ENCODE results near the gene CYP21A2. TPM values are rescaled to one million over a fixed set of nuclear protein-coding genes. Genes with fewer than 3 reads are reported as not detected.

The CYP21A2 gene
- total and polyA plus RNA-seq, 8 donors, result 0.23 to 2.7 (median 0.77) TPM

DNA sequence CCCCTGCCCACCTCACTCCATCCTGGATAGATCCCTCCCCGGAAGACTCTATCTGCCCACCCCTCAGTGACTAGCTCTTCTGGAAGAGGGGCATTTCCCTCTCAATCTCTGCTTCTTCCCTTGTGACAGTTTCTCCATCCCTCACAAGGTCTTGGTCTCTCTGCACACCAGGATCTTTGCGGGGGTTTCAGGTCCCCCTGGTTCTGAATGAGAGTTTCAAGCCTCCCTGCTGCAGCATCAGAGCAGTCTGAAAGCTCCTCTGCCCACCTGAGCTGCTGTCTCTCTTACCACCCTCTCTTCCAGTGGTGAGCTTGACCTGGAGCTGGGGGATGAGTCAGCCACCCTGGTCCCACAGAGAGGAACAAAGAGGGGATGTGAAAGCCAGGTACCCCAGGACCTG is 46.6 kb downstream of the CYP21A2 start:
- Histone ChIP-seq H3K4me1 (no peaks in the 10 kb centered on the region), H3K9me3 (no peaks in the 10 kb centered on the region), H3K27ac (no peak overlapping the region), H3K27me3 (no peaks in the 10 kb centered on the region), H3K4me3 (no peak overlapping the region), H3K36me3 (no peaks in the 10 kb centered on the region)
- intact Hi-C loops (cut with DNase I), result no loop called here
- no peak for ATAC-seq
- no peak for FAIRE-seq
- WGBS, 2 donors, result 61 to 78% methylated on average over 2 of the region's 2 CpGs
- DNase-seq, result no peak
- TF ChIP-seq, protein P1, sequence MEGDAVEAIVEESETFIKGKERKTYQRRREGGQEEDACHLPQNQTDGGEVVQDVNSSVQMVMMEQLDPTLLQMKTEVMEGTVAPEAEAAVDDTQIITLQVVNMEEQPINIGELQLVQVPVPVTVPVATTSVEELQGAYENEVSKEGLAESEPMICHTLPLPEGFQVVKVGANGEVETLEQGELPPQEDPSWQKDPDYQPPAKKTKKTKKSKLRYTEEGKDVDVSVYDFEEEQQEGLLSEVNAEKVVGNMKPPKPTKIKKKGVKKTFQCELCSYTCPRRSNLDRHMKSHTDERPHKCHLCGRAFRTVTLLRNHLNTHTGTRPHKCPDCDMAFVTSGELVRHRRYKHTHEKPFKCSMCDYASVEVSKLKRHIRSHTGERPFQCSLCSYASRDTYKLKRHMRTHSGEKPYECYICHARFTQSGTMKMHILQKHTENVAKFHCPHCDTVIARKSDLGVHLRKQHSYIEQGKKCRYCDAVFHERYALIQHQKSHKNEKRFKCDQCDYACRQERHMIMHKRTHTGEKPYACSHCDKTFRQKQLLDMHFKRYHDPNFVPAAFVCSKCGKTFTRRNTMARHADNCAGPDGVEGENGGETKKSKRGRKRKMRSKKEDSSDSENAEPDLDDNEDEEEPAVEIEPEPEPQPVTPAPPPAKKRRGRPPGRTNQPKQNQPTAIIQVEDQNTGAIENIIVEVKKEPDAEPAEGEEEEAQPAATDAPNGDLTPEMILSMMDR (IDR thresholded peaks at IDR 0.05), result no peak

- no peak overlapping the region for H3K4me3 ChIP-seq
- H3K27me3 ChIP-seq, result no peaks in the 10 kb centered on the region
- no peaks in the 10 kb centered on the region for H3K9me3 ChIP-seq
- DNase-seq, result peak in 1 of 6 donors; percentile 54
- H3K36me3 ChIP-seq, result no peaks in the 10 kb centered on the region
- WGBS, 2 donors, result 62 to 80% methylated on average over 17 of the region's 17 CpGs
- no peaks in the 10 kb centered on the region for H3K4me1 ChIP-seq
- no peak overlapping the region for H3K27ac ChIP-seq
- no peak for ATAC-seq
- TF ChIP-seq, protein P1 (IDR thresholded peaks at IDR 0.05), result no peak
- intact Hi-C loops (cut with DNase I), result no loop called here
- no peak for FAIRE-seq
These were observed 47.7 kb downstream of the CYP21A2 start for GRCh38 chr6:32085759-32086459.

DNA sequence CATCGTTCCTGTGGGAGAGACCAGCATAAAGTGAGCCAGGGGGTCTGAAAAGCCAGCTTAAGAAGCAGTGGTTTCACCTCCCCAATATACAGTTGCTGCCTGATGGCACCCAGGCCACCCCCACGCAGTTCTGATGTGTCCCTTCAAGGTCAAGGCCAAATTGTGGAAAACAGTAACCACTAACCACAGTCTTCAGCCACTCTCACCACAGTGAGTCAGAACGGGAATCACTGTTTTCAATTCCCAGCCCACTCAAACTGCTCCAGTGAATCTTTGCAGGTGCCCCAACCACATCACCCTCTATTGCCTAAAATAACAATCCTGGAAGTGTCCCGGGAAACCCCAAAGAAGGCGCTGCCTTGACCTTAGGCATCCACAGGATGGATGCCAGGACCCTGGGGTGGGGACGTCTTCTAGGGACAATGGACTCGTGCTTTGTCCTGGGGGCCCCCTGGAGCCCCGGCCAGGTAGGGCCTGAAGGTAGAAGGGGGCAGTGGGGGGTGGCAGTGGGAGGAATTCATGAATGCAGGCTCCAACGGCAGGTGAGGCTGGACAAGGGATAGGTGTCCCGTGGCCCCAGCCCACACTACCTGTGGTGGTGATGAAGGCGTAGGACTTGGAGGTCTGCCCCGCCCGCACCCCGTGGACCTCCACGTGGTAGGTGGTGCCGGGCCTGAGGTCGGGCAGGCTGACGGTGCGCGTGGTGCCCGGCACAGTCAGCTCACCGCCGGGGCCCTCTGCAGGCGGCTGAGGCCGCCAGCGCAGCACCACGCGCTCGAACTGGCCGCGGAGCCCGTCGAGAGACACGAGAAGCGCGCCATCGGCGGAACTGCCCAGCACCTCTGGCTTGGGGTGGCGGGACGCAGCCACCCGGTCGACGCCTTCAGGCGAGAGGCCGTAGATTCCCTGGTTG is 48.7 kb downstream of the CYP21A2 start:
- peak in 1 of 6 donors; percentile 67 for DNase-seq
- no peaks in the 10 kb centered on the region for H3K36me3 ChIP-seq
- intact Hi-C loops (cut with DNase I), result no loop called here
- no peaks in the 10 kb centered on the region for H3K4me1 ChIP-seq
- peak overlapping the region in 1 of 4 donors; percentile 5 for H3K27ac ChIP-seq
- H3K9me3 ChIP-seq, result no peaks in the 10 kb centered on the region
- WGBS, 2 donors, result 20 to 35% methylated on average over 28 to 45 of the region's 45 CpGs
- peak; percentile 20 to 40 (median 39) for ATAC-seq
- no peaks in the 10 kb centered on the region for H3K27me3 ChIP-seq
- peak overlapping the region in 1 of 4 donors; percentile 29 for H3K4me3 ChIP-seq
- TF ChIP-seq, protein P1 (IDR thresholded peaks at IDR 0.05), result no peak
- FAIRE-seq, result no peak

- WGBS, 2 donors, result 16 to 25% methylated on average over 27 to 50 of the region's 50 CpGs
- intact Hi-C loops (cut with DNase I), result no loop called here
- DNase-seq (peak; percentile 76 to 91 (median 80)), FAIRE-seq (no peak), ATAC-seq (peak; percentile 85 to 96 (median 92))
- H3K27ac ChIP-seq, result peak overlapping the region in 1 of 4 donors; percentile 5
- H3K36me3 ChIP-seq, result no peaks in the 10 kb centered on the region
- H3K27me3 ChIP-seq, result no peaks in the 10 kb centered on the region
- TF ChIP-seq, protein P1 (IDR thresholded peaks at IDR 0.05), result peak in 3 of 4 donors; percentile 22 to 28 (median 22)
- H3K4me3 ChIP-seq, result peak overlapping the region in 1 of 4 donors; percentile 29
- H3K4me1 ChIP-seq, result no peaks in the 10 kb centered on the region
- H3K9me3 ChIP-seq, result no peaks in the 10 kb centered on the region
These were observed 49.6 kb downstream of the CYP21A2 start for GRCh38 chr6:32087574-32088486.
